Measurements from ENCODE around the gene THEMIS. TPM values are rescaled to one million over a fixed set of nuclear protein-coding genes. Genes with fewer than 3 reads are reported as not detected.

THEMIS gene
- total RNA-seq, 4 donors from 2014 or later = 1.6 TPM; not detected in 3

- DNase-seq (ENCODE audit: low spot score in 2 of 2) = no peak
- no peaks in the 10 kb centered on the region for H3K36me3 ChIP-seq
- H3K9me3 ChIP-seq = no peaks in the 10 kb centered on the region
- H3K27ac ChIP-seq = no peak overlapping the region
- 87% methylated on average over 4 of the region's 4 CpGs for WGBS
- TF ChIP-seq POLR2AphosphoS5 (IDR thresholded peaks at IDR 0.05) (no peak), CTCF (IDR thresholded peaks at IDR 0.05) (no peak), POLR2A (IDR thresholded peaks at IDR 0.05) (no peak), EP300 (IDR thresholded peaks at IDR 0.05) (no peak)
- H3K27me3 ChIP-seq = no peaks in the 10 kb centered on the region
- H3K4me1 ChIP-seq = no peaks in the 10 kb centered on the region
- H3K4me3 ChIP-seq = no peak overlapping the region
These were observed 31.0 kb downstream of the THEMIS start for GRCh38 chr6:127869772-127870404.

- H3K27ac ChIP-seq = no peak overlapping the region
- H3K36me3 ChIP-seq = no peaks in the 10 kb centered on the region
These were observed 31.7 kb downstream of the THEMIS start for GRCh38 chr6:127869183-127869582.

DNA sequence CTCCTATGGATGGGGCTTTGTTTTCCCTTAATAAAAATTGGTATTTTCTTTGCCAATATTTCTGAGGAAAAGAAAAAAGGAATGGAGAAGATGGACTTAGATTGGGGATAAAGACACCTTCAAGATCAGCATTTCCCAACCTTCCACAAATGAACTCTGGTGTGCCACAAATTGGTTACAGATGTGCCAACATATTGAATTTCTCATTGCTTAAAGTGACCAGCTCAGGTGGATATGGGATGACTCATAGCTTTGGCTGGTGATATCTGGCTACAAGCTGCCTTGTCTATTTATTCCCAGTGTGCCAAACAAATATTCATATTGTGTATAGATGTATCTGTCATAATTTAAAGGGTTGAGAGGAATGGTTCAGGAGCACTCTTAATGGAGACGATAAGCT, 32.5 kb downstream of the THEMIS start:
- Histone ChIP-seq H3K27ac (no peak overlapping the region), H3K4me3 (no peak overlapping the region), H3K9me3 (no peaks in the 10 kb centered on the region), H3K27me3 (no peaks in the 10 kb centered on the region), H3K4me1 (no peaks in the 10 kb centered on the region), H3K36me3 (no peaks in the 10 kb centered on the region)
- 89% methylated on average over 1 of the region's 1 CpG for WGBS
- TF ChIP-seq POLR2AphosphoS5 (IDR thresholded peaks at IDR 0.05) = no peak
- TF ChIP-seq CTCF (IDR thresholded peaks at IDR 0.05) = no peak
- no peak for TF ChIP-seq POLR2A (IDR thresholded peaks at IDR 0.05)
- no peak for TF ChIP-seq EP300 (IDR thresholded peaks at IDR 0.05)
- DNase-seq (ENCODE audit: low spot score in 2 of 2) = no peak

More at GRCh38 chr6:127869183-127869582, 31.7 kb downstream of the THEMIS start:
- no peak for DNase-seq (ENCODE audit: low spot score in 2 of 2)
- Histone ChIP-seq H3K4me1 (no peaks in the 10 kb centered on the region), H3K27me3 (no peaks in the 10 kb centered on the region), H3K9me3 (no peaks in the 10 kb centered on the region), H3K4me3 (no peak overlapping the region)
- WGBS = 91% methylated on average over 5 of the region's 5 CpGs
- no peak for TF ChIP-seq EP300 (IDR thresholded peaks at IDR 0.05)

- no peaks in the 10 kb centered on the region for H3K27me3 ChIP-seq
- H3K27ac ChIP-seq = no peak overlapping the region
- no peak for DNase-seq (ENCODE audit: low spot score in 2 of 2)
- H3K4me3 ChIP-seq = no peak overlapping the region
- H3K9me3 ChIP-seq = no peaks in the 10 kb centered on the region
- TF ChIP-seq POLR2A (IDR thresholded peaks at IDR 0.05) = no peak
- TF ChIP-seq CTCF (IDR thresholded peaks at IDR 0.05) = no peak
- TF ChIP-seq POLR2AphosphoS5 (IDR thresholded peaks at IDR 0.05) = no peak
- TF ChIP-seq EP300 (IDR thresholded peaks at IDR 0.05) = no peak
- no peaks in the 10 kb centered on the region for H3K36me3 ChIP-seq
- H3K4me1 ChIP-seq = no peaks in the 10 kb centered on the region
These were observed 34.1 kb downstream of the THEMIS start for GRCh38 chr6:127866766-127867165.

DNA sequence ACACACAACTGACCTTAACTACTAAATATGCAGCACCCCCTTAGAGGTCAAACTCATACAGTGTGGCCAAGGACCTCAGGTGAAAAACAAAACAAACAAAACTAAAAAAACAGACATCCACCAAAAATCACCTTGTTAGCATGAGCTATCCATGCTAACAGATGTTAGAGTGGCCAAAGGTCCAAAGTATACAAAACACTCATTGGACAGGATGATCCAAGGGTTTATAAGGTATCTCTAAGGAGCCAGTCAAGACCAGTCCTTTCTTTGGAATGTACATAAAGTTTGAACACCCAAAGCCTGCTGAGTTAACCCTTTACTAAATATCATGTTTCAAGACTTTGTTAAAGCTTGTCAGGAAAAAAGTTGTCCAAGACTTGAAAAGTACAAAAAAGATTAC, 35.8 kb downstream of the THEMIS start:
- H3K36me3 ChIP-seq = no peaks in the 10 kb centered on the region
- H3K27me3 ChIP-seq = no peaks in the 10 kb centered on the region

More for the DNA sequence above, 35.8 kb downstream of the THEMIS start:
- Histone ChIP-seq H3K27ac (no peak overlapping the region), H3K4me1 (no peaks in the 10 kb centered on the region), H3K9me3 (no peaks in the 10 kb centered on the region), H3K4me3 (no peak overlapping the region)
- no peak for DNase-seq (ENCODE audit: low spot score in 2 of 2)
- no peak for TF ChIP-seq POLR2A (IDR thresholded peaks at IDR 0.05)
- TF ChIP-seq EP300 (IDR thresholded peaks at IDR 0.05) = no peak
- TF ChIP-seq POLR2AphosphoS5 (IDR thresholded peaks at IDR 0.05) = no peak
- no peak for TF ChIP-seq CTCF (IDR thresholded peaks at IDR 0.05)

Measured in suprapubic skin (tissue), 4 donors.